Measurements from ENCODE around the gene VSIG4. TPM values are rescaled to one million over a fixed set of nuclear protein-coding genes. Genes with fewer than 3 reads are reported as not detected.

The VSIG4 gene
- total RNA-seq, 2 experiments from 2014 or later = not detected

- Mint-ChIP-seq H3K4me1 (no peaks in the 10 kb centered on the region), H3K36me3 (peaks cover 2% of the 10 kb centered on the region), H3K27me3 (no peaks in the 10 kb centered on the region), H3K27ac (no peak overlapping the region), H3K9me3 (no peaks in the 10 kb centered on the region), H3K4me3 (no peak overlapping the region)
- no peak for DNase-seq
Measured at GRCh38 chrX:66038115-66038514, 1.8 kb downstream of the VSIG4 start.

GRCh38 chrX:66036231-66036630 lies 3.6 kb downstream of the VSIG4 start:
- Mint-ChIP-seq H3K9me3 (no peaks in the 10 kb centered on the region), H3K27ac (no peak overlapping the region), H3K27me3 (no peaks in the 10 kb centered on the region), H3K36me3 (peaks cover 2% of the 10 kb centered on the region), H3K4me1 (no peaks in the 10 kb centered on the region), H3K4me3 (no peak overlapping the region)
- DNase-seq = no peak

GRCh38 chrX:66035667-66036066 lies 4.2 kb downstream of the VSIG4 start:
- no peak for DNase-seq
- Mint-ChIP-seq H3K4me1 (no peaks in the 10 kb centered on the region), H3K4me3 (no peak overlapping the region), H3K27ac (no peak overlapping the region), H3K27me3 (no peaks in the 10 kb centered on the region), H3K9me3 (no peaks in the 10 kb centered on the region), H3K36me3 (peaks cover 2% of the 10 kb centered on the region)

GRCh38 chrX:66030505-66031317 lies 9.2 kb downstream of the VSIG4 start:
- Mint-ChIP-seq H3K27ac (no peak overlapping the region), H3K36me3 (no peaks in the 10 kb centered on the region), H3K4me1 (no peaks in the 10 kb centered on the region), H3K4me3 (no peak overlapping the region), H3K27me3 (no peaks in the 10 kb centered on the region), H3K9me3 (no peaks in the 10 kb centered on the region)
- no peak for DNase-seq

GRCh38 chrX:66028936-66029335 lies 10.9 kb downstream of the VSIG4 start:
- H3K36me3 Mint-ChIP-seq = no peaks in the 10 kb centered on the region
- no peak overlapping the region for H3K27ac Mint-ChIP-seq
- no peaks in the 10 kb centered on the region for H3K27me3 Mint-ChIP-seq
- H3K4me3 Mint-ChIP-seq = no peak overlapping the region
- no peaks in the 10 kb centered on the region for H3K4me1 Mint-ChIP-seq
- H3K9me3 Mint-ChIP-seq = no peaks in the 10 kb centered on the region
- no peak for DNase-seq

GRCh38 chrX:66024570-66024969 lies 15.3 kb downstream of the VSIG4 start:
- Mint-ChIP-seq H3K4me1 (peaks cover 16% of the 10 kb centered on the region), H3K27ac (no peak overlapping the region), H3K27me3 (no peaks in the 10 kb centered on the region), H3K9me3 (no peaks in the 10 kb centered on the region), H3K36me3 (no peaks in the 10 kb centered on the region), H3K4me3 (no peak overlapping the region)
- DNase-seq = no peak

GRCh38 chrX:66024092-66024467 lies 15.8 kb downstream of the VSIG4 start:
- Mint-ChIP-seq H3K4me1 (peaks cover 16% of the 10 kb centered on the region), H3K9me3 (no peaks in the 10 kb centered on the region), H3K36me3 (no peaks in the 10 kb centered on the region), H3K4me3 (no peak overlapping the region), H3K27ac (no peak overlapping the region), H3K27me3 (no peaks in the 10 kb centered on the region)
- no peak for DNase-seq

- Mint-ChIP-seq H3K4me1 (peaks cover 20% of the 10 kb centered on the region), H3K9me3 (no peaks in the 10 kb centered on the region), H3K36me3 (no peaks in the 10 kb centered on the region), H3K27ac (no peak overlapping the region), H3K27me3 (no peaks in the 10 kb centered on the region), H3K4me3 (no peak overlapping the region)
- no peak for DNase-seq
Measured at GRCh38 chrX:66023385-66024091, 16.3 kb downstream of the VSIG4 start.

GRCh38 chrX:66022632-66023384 lies 17.1 kb downstream of the VSIG4 start:
- DNase-seq = no peak
- Mint-ChIP-seq H3K4me3 (no peak overlapping the region), H3K36me3 (no peaks in the 10 kb centered on the region), H3K27me3 (no peaks in the 10 kb centered on the region), H3K9me3 (no peaks in the 10 kb centered on the region), H3K4me1 (peaks cover 21% of the 10 kb centered on the region), H3K27ac (no peak overlapping the region)

- peaks cover 25% of the 10 kb centered on the region for H3K4me1 Mint-ChIP-seq
- H3K4me3 Mint-ChIP-seq = no peak overlapping the region
- no peak for DNase-seq
- H3K9me3 Mint-ChIP-seq = no peaks in the 10 kb centered on the region
- H3K36me3 Mint-ChIP-seq = no peaks in the 10 kb centered on the region
- no peaks in the 10 kb centered on the region for H3K27me3 Mint-ChIP-seq
- H3K27ac Mint-ChIP-seq = no peak overlapping the region
Measured at GRCh38 chrX:66021765-66022631, 17.9 kb downstream of the VSIG4 start.

GRCh38 chrX:66021401-66021764 lies 18.5 kb downstream of the VSIG4 start:
- no peak overlapping the region for H3K4me3 Mint-ChIP-seq
- no peaks in the 10 kb centered on the region for H3K27me3 Mint-ChIP-seq
- peaks cover 32% of the 10 kb centered on the region for H3K4me1 Mint-ChIP-seq
- no peaks in the 10 kb centered on the region for H3K9me3 Mint-ChIP-seq
- no peak overlapping the region for H3K27ac Mint-ChIP-seq
- no peaks in the 10 kb centered on the region for H3K36me3 Mint-ChIP-seq
- no peak for DNase-seq

GRCh38 chrX:66020631-66021334 lies 19.1 kb downstream of the VSIG4 start:
- no peak for DNase-seq
- H3K9me3 Mint-ChIP-seq = no peaks in the 10 kb centered on the region
- H3K4me1 Mint-ChIP-seq = peaks cover 36% of the 10 kb centered on the region
- H3K36me3 Mint-ChIP-seq = no peaks in the 10 kb centered on the region
- H3K4me3 Mint-ChIP-seq = no peak overlapping the region
- H3K27ac Mint-ChIP-seq = peak overlapping the region; percentile 71
- no peaks in the 10 kb centered on the region for H3K27me3 Mint-ChIP-seq

GRCh38 chrX:66019974-66020373 lies 19.9 kb downstream of the VSIG4 start:
- no peak overlapping the region for H3K4me3 Mint-ChIP-seq
- H3K27me3 Mint-ChIP-seq = no peaks in the 10 kb centered on the region
- no peak for DNase-seq
- H3K36me3 Mint-ChIP-seq = peaks cover 5% of the 10 kb centered on the region
- H3K9me3 Mint-ChIP-seq = no peaks in the 10 kb centered on the region
- peaks cover 42% of the 10 kb centered on the region for H3K4me1 Mint-ChIP-seq
- no peak overlapping the region for H3K27ac Mint-ChIP-seq

GRCh38 chrX:66019310-66019652 lies 20.6 kb downstream of the VSIG4 start:
- H3K4me1 Mint-ChIP-seq = peaks cover 47% of the 10 kb centered on the region
- peaks cover 5% of the 10 kb centered on the region for H3K36me3 Mint-ChIP-seq
- H3K4me3 Mint-ChIP-seq = no peak overlapping the region
- no peaks in the 10 kb centered on the region for H3K9me3 Mint-ChIP-seq
- DNase-seq = no peak
- no peak overlapping the region for H3K27ac Mint-ChIP-seq
- H3K27me3 Mint-ChIP-seq = no peaks in the 10 kb centered on the region

All from activated naive CD8-positive, alpha-beta T cell treated with anti-CD3 and anti-CD28 coated beads for 36 hours (primary cell).